Germinal center (tissue), 1 donor: ENCODE data around the gene FKRP.
"Not testable (repeated sequence)": the region's sequence is repeated elsewhere in the genome, so short reads cannot be mapped to it uniquely, and the experiment has no call there.

Source experiments
- DNase-seq: peaks from one replicate; pipeline ENCODE4 v3.0.0; 2012; ENCODE audit warnings: mixed read lengths, low spot score

The FKRP gene

GRCh38 chr19:46759817-46760333 lies 14.0 kb downstream of the FKRP start:
- DNase-seq: no peak

GRCh38 chr19:46760363-46760762 lies 14.5 kb downstream of the FKRP start:
- DNase-seq: no peak

GRCh38 chr19:46760897-46761296 lies 15.0 kb downstream of the FKRP start:
- not testable (repeated sequence) for DNase-seq

- DNase-seq: no peak
Measured at GRCh38 chr19:46761418-46761831, 15.6 kb downstream of the FKRP start.

GRCh38 chr19:46762245-46762890 lies 16.5 kb downstream of the FKRP start:
- no peak for DNase-seq

- no peak for DNase-seq
Measured at GRCh38 chr19:46764817-46765291, 19.0 kb downstream of the FKRP start.

- peak; percentile 76 for DNase-seq
Measured at GRCh38 chr19:46766569-46767317, 20.9 kb downstream of the FKRP start.

- DNase-seq: not testable (repeated sequence)
Measured at GRCh38 chr19:46768746-46769145, 22.9 kb downstream of the FKRP start.

GRCh38 chr19:46772170-46773017 lies 26.5 kb downstream of the FKRP start:
- no peak for DNase-seq

- no peak for DNase-seq
Measured at GRCh38 chr19:46773018-46773399, 27.2 kb downstream of the FKRP start.

GRCh38 chr19:46775642-46776258 lies 29.9 kb downstream of the FKRP start:
- no peak for DNase-seq

- no peak for DNase-seq
Measured at GRCh38 chr19:46776927-46777911, 31.4 kb downstream of the FKRP start.

GRCh38 chr19:46777956-46778645 lies 32.2 kb downstream of the FKRP start:
- not testable (repeated sequence) for DNase-seq

GRCh38 chr19:46782355-46783019 lies 36.6 kb downstream of the FKRP start:
- DNase-seq: no peak

GRCh38 chr19:46783670-46784069 lies 37.8 kb downstream of the FKRP start:
- no peak for DNase-seq

- peak; percentile 77 for DNase-seq
Measured at GRCh38 chr19:46784262-46785053, 38.6 kb downstream of the FKRP start.

- peak; percentile 34 for DNase-seq
Measured at GRCh38 chr19:46785054-46785979, 39.5 kb downstream of the FKRP start.

- DNase-seq: no peak
Measured at GRCh38 chr19:46785980-46786235, 40.1 kb downstream of the FKRP start.
